SK-N-MC (cell line): ENCODE data around the gene CMTM7.
"Not testable (repeated sequence)": the region's sequence is repeated elsewhere in the genome, so short reads cannot be mapped to it uniquely, and the experiment has no call there.

Experiments
- DNase-seq: peaks from one replicate; pipeline ENCODE4 v3.0.0-alpha.2; 2011; ENCODE audit warnings: low read depth, low spot score
- H3K27ac ChIP-seq: fragments of 200-600 bp; sonication (generic); 2 replicates; pipeline ENCODE4 v1.5.1; 2016; ENCODE audit warnings: mixed run types
- H3K36me3 ChIP-seq: fragments of 200-600 bp; sonication (generic); 2 replicates; pipeline ENCODE4 v1.6.1; 2017; ENCODE audit warnings: antibody characterized with exemption, low read length, mixed read lengths; ENCODE audit not compliant: insufficient read depth
- H3K4me3 ChIP-seq: fragments of 200-600 bp; sonication (generic); 2 replicates; pipeline ENCODE4 v1.5.1; 2016
- H3K9ac ChIP-seq: fragments of 200-600 bp; sonication (generic); 2 replicates; pipeline ENCODE4 v1.8.0; 2017; ENCODE audit warnings: mixed run types, mixed read lengths; ENCODE audit not compliant: insufficient read length
- H3K9me3 ChIP-seq: fragments of 200-600 bp; sonication (generic); 2 replicates; pipeline ENCODE4 v1.6.1; 2017; ENCODE audit warnings: low read depth, mild to moderate bottlenecking, antibody characterized with exemption, low read length, moderate library complexity, mixed read lengths
- EZH2 ChIP-seq: fragments of 200-600 bp; sonication (generic); IDR thresholded peaks from one replicate; pipeline ENCODE4 v1.6.1; 2017; ENCODE audit warnings: antibody characterized with exemption
- FOXP2 ChIP-seq: optimal IDR thresholded peaks from 2 replicates; pipeline ENCODE3; 2011; ENCODE audit warnings: mild to moderate bottlenecking, moderate library complexity; ENCODE audit not compliant: insufficient read depth; ENCODE audit errors: extremely low read length, control extremely low read depth
- POLR2AphosphoS5 ChIP-seq: IDR thresholded peaks from 2 replicates; pipeline ENCODE4 v1.6.1; 2012; ENCODE audit warnings: mild to moderate bottlenecking, low read depth, low read length, borderline replicate concordance

The CMTM7 gene

GRCh38 chr3:32436816-32437189 is 45.1 kb downstream of the CMTM7 start:
- no peak overlapping the region for H3K9ac ChIP-seq
- DNase-seq: no peak
- TF ChIP-seq EZH2 (no peak), POLR2AphosphoS5 (no peak), FOXP2 (no peak)
- H3K27ac ChIP-seq: no peak overlapping the region
- H3K36me3 ChIP-seq: no peaks in the 10 kb centered on the region
- H3K4me3 ChIP-seq: no peak overlapping the region
- no peaks in the 10 kb centered on the region for H3K9me3 ChIP-seq

- H3K4me3 ChIP-seq: no peak overlapping the region
- DNase-seq: no peak
- no peaks in the 10 kb centered on the region for H3K36me3 ChIP-seq
- no peak overlapping the region for H3K9ac ChIP-seq
- TF ChIP-seq POLR2AphosphoS5 (no peak), EZH2 (no peak), FOXP2 (no peak)
- H3K9me3 ChIP-seq: no peaks in the 10 kb centered on the region
- H3K27ac ChIP-seq: no peak overlapping the region
These were observed 46.2 kb downstream of the CMTM7 start for GRCh38 chr3:32437896-32438295.

- Histone ChIP-seq H3K36me3 (no peaks in the 10 kb centered on the region), H3K27ac (no peak overlapping the region), H3K9ac (no peak overlapping the region), H3K4me3 (no peak overlapping the region), H3K9me3 (no peaks in the 10 kb centered on the region)
- TF ChIP-seq EZH2: no peak
- TF ChIP-seq FOXP2: no peak
- TF ChIP-seq POLR2AphosphoS5: no peak
- DNase-seq: no peak
These were observed 47.1 kb downstream of the CMTM7 start for GRCh38 chr3:32438596-32439344.

- DNase-seq, H3K27ac ChIP-seq, H3K9ac ChIP-seq, H3K9me3 ChIP-seq, H3K4me3 ChIP-seq, H3K36me3 ChIP-seq: not testable (repeated sequence)
These were observed 47.8 kb downstream of the CMTM7 start for GRCh38 chr3:32439421-32439820.

- Histone ChIP-seq H3K4me3 (no peak overlapping the region), H3K27ac (no peak overlapping the region), H3K9ac (no peak overlapping the region), H3K36me3 (no peaks in the 10 kb centered on the region), H3K9me3 (no peaks in the 10 kb centered on the region)
- no peak for TF ChIP-seq POLR2AphosphoS5
- no peak for TF ChIP-seq FOXP2
- no peak for TF ChIP-seq EZH2
- DNase-seq: no peak
These were observed 49.1 kb downstream of the CMTM7 start for GRCh38 chr3:32440611-32441350.

- DNase-seq: no peak
- H3K9ac ChIP-seq: no peak overlapping the region
- H3K27ac ChIP-seq: no peak overlapping the region
- no peak overlapping the region for H3K4me3 ChIP-seq
- TF ChIP-seq EZH2 (no peak), POLR2AphosphoS5 (no peak), FOXP2 (no peak)
- H3K9me3 ChIP-seq: no peaks in the 10 kb centered on the region
- H3K36me3 ChIP-seq: no peaks in the 10 kb centered on the region
These were observed 51.1 kb downstream of the CMTM7 start for GRCh38 chr3:32442766-32443165.

GRCh38 chr3:32443478-32443877 is 51.8 kb downstream of the CMTM7 start:
- no peaks in the 10 kb centered on the region for H3K36me3 ChIP-seq
- H3K27ac ChIP-seq: no peak overlapping the region
- DNase-seq: no peak
- H3K9ac ChIP-seq: no peak overlapping the region
- no peak overlapping the region for H3K4me3 ChIP-seq
- H3K9me3 ChIP-seq: no peaks in the 10 kb centered on the region
- TF ChIP-seq FOXP2: no peak
- TF ChIP-seq POLR2AphosphoS5: no peak
- no peak for TF ChIP-seq EZH2

GRCh38 chr3:32447865-32448400 is 56.3 kb downstream of the CMTM7 start:
- DNase-seq: no peak
- H3K36me3 ChIP-seq: no peaks in the 10 kb centered on the region
- TF ChIP-seq FOXP2 (no peak), POLR2AphosphoS5 (no peak), EZH2 (no peak)
- no peak overlapping the region for H3K27ac ChIP-seq
- no peak overlapping the region for H3K9ac ChIP-seq
- H3K9me3 ChIP-seq: no peaks in the 10 kb centered on the region
- no peak overlapping the region for H3K4me3 ChIP-seq
